Lung (tissue), 12 donors: ENCODE data around the gene RELN. TPM values are rescaled to one million over a fixed set of nuclear protein-coding genes. Genes with fewer than 3 reads are reported as not detected.
A peak's percentile ranks its signal among the peaks of the same experiment; 100 is the strongest.

Source experiments
- ATAC-seq: fragments of 200-7000 bp; cut with Tn5 transposase; one replicate; pipeline ENCODE4 v1.9.1; 2020; ENCODE audit warnings: moderate number of reproducible peaks; ENCODE audit not compliant: insufficient read depth, low FRiP score
- DNase-seq, 3 donors: peaks; one replicate each; pipeline ENCODE4 v3.0.0-alpha.2; 2013 to 2017
- H3K27ac ChIP-seq, 2 donors: one replicate each; pipeline ENCODE4 v1.5.1; 2013; ENCODE audit warnings: mild to moderate bottlenecking in 2 of 2, moderate library complexity in 2 of 2, control low read depth in 1 of 2, inconsistent platforms in 1 of 2, low read depth in 1 of 2, low read length in 1 of 2
- H3K27me3 ChIP-seq, 3 donors: one replicate each; pipeline ENCODE4 v1.5.1; 2013; ENCODE audit warnings: low read length in 2 of 3; ENCODE audit not compliant: control insufficient read depth in 3 of 3, insufficient read depth in 3 of 3
- H3K36me3 ChIP-seq, 4 donors: one replicate each; pipeline ENCODE4 v1.5.1; 2013; ENCODE audit warnings: low read length in 4 of 4, mild to moderate bottlenecking in 1 of 4, moderate library complexity in 1 of 4; ENCODE audit not compliant: control insufficient read depth in 4 of 4, insufficient read depth in 4 of 4
- H3K4me1 ChIP-seq, 5 donors: one replicate each; pipeline ENCODE4 v1.5.1; 2013; ENCODE audit warnings: low read length in 5 of 5, mild to moderate bottlenecking in 2 of 5, moderate library complexity in 1 of 5; ENCODE audit not compliant: control insufficient read depth in 5 of 5, insufficient read depth in 5 of 5
- H3K4me3 ChIP-seq: one replicate; pipeline ENCODE4 v1.5.1; 2013; ENCODE audit warnings: mild to moderate bottlenecking, control low read depth, moderate library complexity
- H3K9ac ChIP-seq, 2 donors: one replicate each; pipeline ENCODE4 v1.5.1; 2013; ENCODE audit warnings: low read length in 2 of 2, control low read depth in 1 of 2; ENCODE audit not compliant: insufficient read depth in 1 of 2
- H3K9me3 ChIP-seq, 4 donors: one replicate each; pipeline ENCODE4 v1.5.1; 2013; ENCODE audit warnings: low read length in 3 of 4, mild to moderate bottlenecking in 1 of 4, moderate library complexity in 1 of 4; ENCODE audit not compliant: control insufficient read depth in 4 of 4, insufficient read depth in 3 of 4
- WGBS, 2 donors: extraction: QIAGEN DNeasy Blood & Tissue Kit; methylation state at CpG; one replicate each; pipeline ENCODE4 v1.1.7; 2013; 5-methylcytosine and 5-hydroxymethylcytosine counted together
- polyA plus RNA-seq, 2 donors: library from polyadenylated mRNA; stranded (reverse); fragments of 200-250 nt; gene quantifications; one replicate each; pipeline ENCODE4 v1.2.1, GENCODE V29; 2013
- total RNA-seq, 2 donors: library from RNA; depleted of rRNA in 1 of 2; stranded (reverse); fragments of >200 nt in 1 of 2; gene quantifications; one replicate each; pipeline ENCODE4 v1.2.1, GENCODE V29; 2014 to 2021
- TF ChIP-seq, protein P1 (sequence below): IDR thresholded peaks from 2 replicates; pipeline ENCODE4 v1.5.1; 2012; ENCODE audit warnings: mild to moderate bottlenecking; ENCODE audit errors: control extremely low read depth, extremely low read depth
- donor health status: control.
- donor health status: control.
- donor health status: Bipolar disorder and iron deficiency.
- donor health status: healthy.
- donor health status: DM: yes; HTN: yes; CAD: no.

The RELN gene
- total and polyA plus RNA-seq, 4 donors = 0.24 to 7.7 (median 2.0) TPM

GRCh38 chr7:103766660-103767059 is 222.8 kb downstream of the RELN start:
- Histone ChIP-seq H3K9me3 (peaks cover 0 to 2% (median 0%) of the 10 kb centered on the region in 4 donors), H3K27me3 (peaks cover 0 to 3% (median 0%) of the 10 kb centered on the region in 3 donors), H3K9ac (no peak overlapping the region), H3K36me3 (no peaks in the 10 kb centered on the region), H3K4me1 (peaks cover 0 to 5% (median 0%) of the 10 kb centered on the region in 5 donors), H3K4me3 (no peak overlapping the region), H3K27ac (no peak overlapping the region)
- peak; percentile 18 to 68 (median 51) for DNase-seq
- TF ChIP-seq, protein P1, sequence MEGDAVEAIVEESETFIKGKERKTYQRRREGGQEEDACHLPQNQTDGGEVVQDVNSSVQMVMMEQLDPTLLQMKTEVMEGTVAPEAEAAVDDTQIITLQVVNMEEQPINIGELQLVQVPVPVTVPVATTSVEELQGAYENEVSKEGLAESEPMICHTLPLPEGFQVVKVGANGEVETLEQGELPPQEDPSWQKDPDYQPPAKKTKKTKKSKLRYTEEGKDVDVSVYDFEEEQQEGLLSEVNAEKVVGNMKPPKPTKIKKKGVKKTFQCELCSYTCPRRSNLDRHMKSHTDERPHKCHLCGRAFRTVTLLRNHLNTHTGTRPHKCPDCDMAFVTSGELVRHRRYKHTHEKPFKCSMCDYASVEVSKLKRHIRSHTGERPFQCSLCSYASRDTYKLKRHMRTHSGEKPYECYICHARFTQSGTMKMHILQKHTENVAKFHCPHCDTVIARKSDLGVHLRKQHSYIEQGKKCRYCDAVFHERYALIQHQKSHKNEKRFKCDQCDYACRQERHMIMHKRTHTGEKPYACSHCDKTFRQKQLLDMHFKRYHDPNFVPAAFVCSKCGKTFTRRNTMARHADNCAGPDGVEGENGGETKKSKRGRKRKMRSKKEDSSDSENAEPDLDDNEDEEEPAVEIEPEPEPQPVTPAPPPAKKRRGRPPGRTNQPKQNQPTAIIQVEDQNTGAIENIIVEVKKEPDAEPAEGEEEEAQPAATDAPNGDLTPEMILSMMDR = no peak
- ATAC-seq = no peak
- 47 to 73% methylated on average over 5 of the region's 5 CpGs for WGBS, 2 donors

DNA sequence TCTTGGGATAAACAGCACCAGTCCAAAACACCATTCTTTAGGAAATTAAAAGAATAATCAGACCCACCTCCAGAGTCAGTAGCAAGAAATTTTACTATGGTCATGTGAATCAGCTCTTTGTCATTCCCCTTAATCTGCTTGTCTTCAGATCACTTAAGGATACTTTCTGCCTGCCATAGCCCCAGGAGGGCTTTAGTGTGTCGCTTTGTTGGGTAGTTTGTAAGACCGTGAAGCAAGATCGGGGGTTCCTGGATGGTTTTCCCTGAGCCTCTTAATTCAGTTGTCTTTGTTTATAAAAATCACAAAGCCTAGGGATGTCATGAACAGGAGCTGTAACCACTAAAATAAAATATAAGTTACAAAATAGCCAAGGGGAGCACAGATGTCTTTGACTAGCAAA is 223.6 kb downstream of the RELN start:
- peaks cover 0 to 5% (median 0%) of the 10 kb centered on the region in 5 donors for H3K4me1 ChIP-seq
- no peak overlapping the region for H3K9ac ChIP-seq
- TF ChIP-seq, protein P1 = no peak
- ATAC-seq = no peak
- 59 to 71% methylated on average over 3 of the region's 3 CpGs for WGBS, 2 donors
- no peak overlapping the region for H3K27ac ChIP-seq
- H3K27me3 ChIP-seq = peaks cover 0 to 3% (median 0%) of the 10 kb centered on the region in 3 donors
- H3K36me3 ChIP-seq = no peaks in the 10 kb centered on the region
- no peak overlapping the region for H3K4me3 ChIP-seq
- no peaks in the 10 kb centered on the region for H3K9me3 ChIP-seq
- DNase-seq = no peak

- no peaks in the 10 kb centered on the region for H3K9me3 ChIP-seq
- ATAC-seq (no peak), DNase-seq (no peak)
- peaks cover 0 to 5% (median 0%) of the 10 kb centered on the region in 5 donors for H3K4me1 ChIP-seq
- 89 to 90% methylated on average over 8 of the region's 8 CpGs for WGBS, 2 donors
- peaks cover 0 to 3% (median 0%) of the 10 kb centered on the region in 3 donors for H3K27me3 ChIP-seq
- no peak overlapping the region for H3K9ac ChIP-seq
- no peak overlapping the region for H3K27ac ChIP-seq
- TF ChIP-seq, protein P1 = no peak
- H3K36me3 ChIP-seq = no peaks in the 10 kb centered on the region
- H3K4me3 ChIP-seq = no peak overlapping the region
These were observed 224.6 kb downstream of the RELN start for GRCh38 chr7:103764901-103765300.

DNA sequence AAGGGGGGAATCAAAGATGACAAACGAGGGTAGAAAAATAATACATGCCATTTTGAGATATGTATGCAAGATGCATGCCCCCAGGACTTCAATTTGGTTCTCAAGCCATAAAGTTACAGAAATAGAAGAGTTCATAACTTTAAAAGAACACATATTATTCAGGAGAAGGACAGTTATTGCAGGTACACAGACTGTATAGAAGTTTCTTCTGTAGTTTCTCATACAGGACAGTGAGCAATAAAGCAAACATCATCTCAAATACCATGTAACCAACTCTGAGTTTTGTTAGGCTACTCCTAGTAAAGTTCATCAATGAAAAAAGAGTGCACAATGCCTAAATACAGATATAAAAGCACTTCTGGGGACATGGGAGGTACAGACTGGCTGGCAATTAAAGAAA is 226.6 kb downstream of the RELN start:
- Histone ChIP-seq H3K27ac (no peak overlapping the region), H3K9me3 (no peaks in the 10 kb centered on the region), H3K36me3 (no peaks in the 10 kb centered on the region), H3K4me3 (no peak overlapping the region), H3K4me1 (peaks cover 0 to 5% (median 0%) of the 10 kb centered on the region in 5 donors), H3K27me3 (peaks cover 0 to 3% (median 0%) of the 10 kb centered on the region in 3 donors), H3K9ac (no peak overlapping the region)
- 52 to 57% methylated on average over 1 of the region's 1 CpG for WGBS, 2 donors
- DNase-seq (no peak), ATAC-seq (no peak)
- TF ChIP-seq, protein P1 = no peak
